ENCODE measurements around the gene RAB36. TPM values are rescaled to one million over a fixed set of nuclear protein-coding genes. Genes with fewer than 3 reads are reported as not detected.

Gene RAB36
- total RNA-seq, 2 donors from 2014 or later, result 0.98 to 2.3 TPM

- no peak overlapping the region for H3K27ac ChIP-seq
- H3K4me3 ChIP-seq, result no peak overlapping the region
- H3K4me1 ChIP-seq, result no peaks in the 10 kb centered on the region
- no peaks in the 10 kb centered on the region for H3K9me3 ChIP-seq
- H3K27me3 ChIP-seq, result no peaks in the 10 kb centered on the region
- TF ChIP-seq, protein P1, sequence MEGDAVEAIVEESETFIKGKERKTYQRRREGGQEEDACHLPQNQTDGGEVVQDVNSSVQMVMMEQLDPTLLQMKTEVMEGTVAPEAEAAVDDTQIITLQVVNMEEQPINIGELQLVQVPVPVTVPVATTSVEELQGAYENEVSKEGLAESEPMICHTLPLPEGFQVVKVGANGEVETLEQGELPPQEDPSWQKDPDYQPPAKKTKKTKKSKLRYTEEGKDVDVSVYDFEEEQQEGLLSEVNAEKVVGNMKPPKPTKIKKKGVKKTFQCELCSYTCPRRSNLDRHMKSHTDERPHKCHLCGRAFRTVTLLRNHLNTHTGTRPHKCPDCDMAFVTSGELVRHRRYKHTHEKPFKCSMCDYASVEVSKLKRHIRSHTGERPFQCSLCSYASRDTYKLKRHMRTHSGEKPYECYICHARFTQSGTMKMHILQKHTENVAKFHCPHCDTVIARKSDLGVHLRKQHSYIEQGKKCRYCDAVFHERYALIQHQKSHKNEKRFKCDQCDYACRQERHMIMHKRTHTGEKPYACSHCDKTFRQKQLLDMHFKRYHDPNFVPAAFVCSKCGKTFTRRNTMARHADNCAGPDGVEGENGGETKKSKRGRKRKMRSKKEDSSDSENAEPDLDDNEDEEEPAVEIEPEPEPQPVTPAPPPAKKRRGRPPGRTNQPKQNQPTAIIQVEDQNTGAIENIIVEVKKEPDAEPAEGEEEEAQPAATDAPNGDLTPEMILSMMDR (IDR thresholded peaks at IDR 0.05), result no peak
- no peaks in the 10 kb centered on the region for H3K36me3 ChIP-seq
- no peak overlapping the region for H3K9ac ChIP-seq (ENCODE audit: low read depth in 2 of 2, low read length in 2 of 2)
- intact Hi-C loops (cut with DNase I), result no loop called here
- no peak for DNase-seq
Measured at GRCh38 chr22:23109441-23109978, 35.8 kb upstream of the RAB36 start.

GRCh38 chr22:23110190-23110921 lies 34.9 kb upstream of the RAB36 start:
- TF ChIP-seq, protein P1 (IDR thresholded peaks at IDR 0.05), result no peak
- Histone ChIP-seq H3K4me3 (no peak overlapping the region), H3K9me3 (no peaks in the 10 kb centered on the region), H3K27me3 (no peaks in the 10 kb centered on the region), H3K9ac (ENCODE audit: low read depth in 2 of 2, low read length in 2 of 2) (no peak overlapping the region), H3K27ac (no peak overlapping the region), H3K4me1 (no peaks in the 10 kb centered on the region), H3K36me3 (no peaks in the 10 kb centered on the region)
- no peak for DNase-seq
- intact Hi-C loops (cut with DNase I), result no loop called here

GRCh38 chr22:23110922-23111527 lies 34.3 kb upstream of the RAB36 start:
- H3K4me1 ChIP-seq, result no peaks in the 10 kb centered on the region

DNA sequence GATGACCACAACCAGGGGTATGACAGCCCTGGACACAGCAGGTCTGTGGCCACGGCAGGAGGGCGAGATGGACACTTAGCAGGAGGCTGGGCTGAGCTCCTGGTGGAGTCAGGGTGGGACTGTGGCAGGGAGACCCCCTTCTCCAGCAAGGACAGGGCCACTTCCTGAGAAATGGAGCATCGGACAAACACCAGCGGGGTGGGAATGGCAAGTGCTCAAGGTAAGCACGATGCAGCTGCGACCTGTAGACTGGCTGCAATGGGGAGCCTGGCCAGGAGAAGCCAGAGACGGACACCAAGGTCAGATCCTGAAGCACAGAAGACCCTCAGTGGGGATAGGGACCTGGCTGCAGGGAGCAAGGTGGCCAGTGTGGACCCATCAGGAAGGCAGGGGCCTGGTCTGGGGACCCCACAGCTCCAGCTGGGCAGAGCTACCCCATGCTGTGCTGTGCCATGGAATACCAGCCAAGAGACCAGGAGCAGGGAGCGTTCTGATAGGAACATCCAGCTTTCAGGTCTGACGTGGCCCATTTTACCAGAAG lies 32.7 kb upstream of the RAB36 start:
- Histone ChIP-seq H3K9me3 (no peaks in the 10 kb centered on the region), H3K9ac (ENCODE audit: low read depth in 2 of 2, low read length in 2 of 2) (no peak overlapping the region), H3K4me3 (no peak overlapping the region), H3K27ac (no peak overlapping the region), H3K27me3 (no peaks in the 10 kb centered on the region), H3K4me1 (no peaks in the 10 kb centered on the region), H3K36me3 (no peaks in the 10 kb centered on the region)
- intact Hi-C loops (cut with DNase I), result no loop called here
- DNase-seq, result no peak
- TF ChIP-seq, protein P1 (IDR thresholded peaks at IDR 0.05), result no peak

More at GRCh38 chr22:23110922-23111527, 34.3 kb upstream of the RAB36 start:
- no peak overlapping the region for H3K4me3 ChIP-seq
- TF ChIP-seq, protein P1 (IDR thresholded peaks at IDR 0.05), result no peak
- H3K36me3 ChIP-seq, result no peaks in the 10 kb centered on the region
- intact Hi-C loops (cut with DNase I), result no loop called here
- no peak overlapping the region for H3K27ac ChIP-seq
- H3K9ac ChIP-seq (ENCODE audit: low read depth in 2 of 2, low read length in 2 of 2), result no peak overlapping the region
- no peaks in the 10 kb centered on the region for H3K27me3 ChIP-seq
- H3K9me3 ChIP-seq, result no peaks in the 10 kb centered on the region
- DNase-seq, result no peak

- Histone ChIP-seq H3K9ac (ENCODE audit: low read depth in 2 of 2, low read length in 2 of 2) (no peak overlapping the region), H3K9me3 (no peaks in the 10 kb centered on the region), H3K4me1 (no peaks in the 10 kb centered on the region), H3K27ac (no peak overlapping the region), H3K36me3 (no peaks in the 10 kb centered on the region), H3K27me3 (no peaks in the 10 kb centered on the region), H3K4me3 (no peak overlapping the region)
- no peak for DNase-seq
- TF ChIP-seq, protein P1 (IDR thresholded peaks at IDR 0.05), result no peak
- intact Hi-C loops (cut with DNase I), result no loop called here
Measured at GRCh38 chr22:23113067-23113846, 32.0 kb upstream of the RAB36 start.
